NB4 (cell line): ENCODE results near the gene KATNAL2.

Experiments used
- DNase-seq: peaks from one replicate; pipeline ENCODE4 v3.0.0; 2010; ENCODE audit warnings: low read depth
- H3K4me3 ChIP-seq: one replicate; pipeline ENCODE4 v1.5.1; 2011; ENCODE audit warnings: mild to moderate bottlenecking, low read depth, low read length, moderate library complexity
- MYC ChIP-seq: IDR thresholded peaks from 2 replicates; pipeline ENCODE4 v1.6.1; 2011; ENCODE audit warnings: low read depth, low read length
- POLR2A ChIP-seq: IDR thresholded peaks from 2 replicates; pipeline ENCODE4 v1.6.1; 2011; ENCODE audit warnings: mild to moderate bottlenecking; ENCODE audit not compliant: insufficient read length; ENCODE audit errors: extremely low read depth
- TF ChIP-seq, protein P1 (sequence below): IDR thresholded peaks from 2 replicates; pipeline ENCODE4 v1.6.1; 2011; ENCODE audit warnings: low read depth, low read length
- TF ChIP-seq, protein P2 (sequence below): IDR thresholded peaks from one replicate; pipeline ENCODE4 v1.5.1; 2012; ENCODE audit warnings: low read depth, low read length

KATNAL2 gene, protein sequence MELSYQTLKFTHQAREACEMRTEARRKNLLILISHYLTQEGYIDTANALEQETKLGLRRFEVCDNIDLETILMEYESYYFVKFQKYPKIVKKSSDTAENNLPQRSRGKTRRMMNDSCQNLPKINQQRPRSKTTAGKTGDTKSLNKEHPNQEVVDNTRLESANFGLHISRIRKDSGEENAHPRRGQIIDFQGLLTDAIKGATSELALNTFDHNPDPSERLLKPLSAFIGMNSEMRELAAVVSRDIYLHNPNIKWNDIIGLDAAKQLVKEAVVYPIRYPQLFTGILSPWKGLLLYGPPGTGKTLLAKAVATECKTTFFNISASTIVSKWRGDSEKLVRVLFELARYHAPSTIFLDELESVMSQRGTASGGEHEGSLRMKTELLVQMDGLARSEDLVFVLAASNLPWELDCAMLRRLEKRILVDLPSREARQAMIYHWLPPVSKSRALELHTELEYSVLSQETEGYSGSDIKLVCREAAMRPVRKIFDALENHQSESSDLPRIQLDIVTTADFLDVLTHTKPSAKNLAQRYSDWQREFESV

DNA sequence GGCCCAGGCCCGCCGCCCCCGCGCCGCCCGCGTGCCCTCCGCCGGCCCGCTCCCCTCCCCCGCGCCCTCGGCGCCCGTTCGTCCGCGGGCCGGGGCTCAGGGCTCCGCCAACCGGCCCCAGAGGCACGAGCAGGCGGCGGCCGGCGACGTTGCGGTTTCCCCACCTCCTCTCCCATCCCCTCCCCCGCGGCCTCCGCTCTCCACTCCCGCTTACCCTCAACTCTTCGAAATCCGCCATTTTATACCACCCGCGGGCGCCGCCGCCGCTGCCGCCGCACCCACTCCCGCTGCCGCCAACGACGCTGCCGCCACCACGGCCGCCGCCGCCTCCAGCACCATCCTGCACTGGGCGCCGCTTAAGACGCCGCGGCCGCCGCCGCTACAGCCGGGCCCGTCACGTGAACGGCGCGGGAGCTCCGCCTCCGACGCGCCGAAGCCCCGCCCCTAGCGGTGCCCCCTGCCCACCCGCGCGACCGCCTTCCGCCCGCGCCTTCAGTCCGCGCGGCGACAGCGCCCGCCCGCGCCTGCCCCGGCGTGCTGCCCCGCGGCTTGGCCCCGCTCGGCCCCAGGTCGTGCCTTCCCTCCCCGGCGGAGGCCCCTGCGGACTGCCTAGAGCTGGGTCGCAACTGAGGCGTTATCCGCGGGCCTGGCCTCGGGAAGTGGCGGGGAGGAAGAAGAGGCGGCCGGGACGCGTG lies at the start of gene KATNAL2, which contains the start of gene PIAS2:
Gene KATNAL2 (plus strand): TSS at position 495 of the 695 bp plus-strand sequence. CDS start 29,271 bp downstream, outside the sequence.
Gene PIAS2 (minus strand): TSS at position 400 of the 695 bp plus-strand sequence. CDS start 162 bp downstream, at position 238.
- TF ChIP-seq, protein P1, sequence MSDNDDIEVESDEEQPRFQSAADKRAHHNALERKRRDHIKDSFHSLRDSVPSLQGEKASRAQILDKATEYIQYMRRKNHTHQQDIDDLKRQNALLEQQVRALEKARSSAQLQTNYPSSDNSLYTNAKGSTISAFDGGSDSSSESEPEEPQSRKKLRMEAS: 0 out of 2 replicates have a peak, but pooled peaks have one; percentile 17
- TF ChIP-seq POLR2A: peak; percentile 88
- TF ChIP-seq, protein P2, sequence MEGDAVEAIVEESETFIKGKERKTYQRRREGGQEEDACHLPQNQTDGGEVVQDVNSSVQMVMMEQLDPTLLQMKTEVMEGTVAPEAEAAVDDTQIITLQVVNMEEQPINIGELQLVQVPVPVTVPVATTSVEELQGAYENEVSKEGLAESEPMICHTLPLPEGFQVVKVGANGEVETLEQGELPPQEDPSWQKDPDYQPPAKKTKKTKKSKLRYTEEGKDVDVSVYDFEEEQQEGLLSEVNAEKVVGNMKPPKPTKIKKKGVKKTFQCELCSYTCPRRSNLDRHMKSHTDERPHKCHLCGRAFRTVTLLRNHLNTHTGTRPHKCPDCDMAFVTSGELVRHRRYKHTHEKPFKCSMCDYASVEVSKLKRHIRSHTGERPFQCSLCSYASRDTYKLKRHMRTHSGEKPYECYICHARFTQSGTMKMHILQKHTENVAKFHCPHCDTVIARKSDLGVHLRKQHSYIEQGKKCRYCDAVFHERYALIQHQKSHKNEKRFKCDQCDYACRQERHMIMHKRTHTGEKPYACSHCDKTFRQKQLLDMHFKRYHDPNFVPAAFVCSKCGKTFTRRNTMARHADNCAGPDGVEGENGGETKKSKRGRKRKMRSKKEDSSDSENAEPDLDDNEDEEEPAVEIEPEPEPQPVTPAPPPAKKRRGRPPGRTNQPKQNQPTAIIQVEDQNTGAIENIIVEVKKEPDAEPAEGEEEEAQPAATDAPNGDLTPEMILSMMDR: no peak
- 0 out of 2 replicates have a peak, but pooled peaks have one; percentile 3 for TF ChIP-seq MYC
- peak; percentile 87 for DNase-seq
- peak within 1 kb of the TSS; percentile 81 for H3K4me3 ChIP-seq

DNA sequence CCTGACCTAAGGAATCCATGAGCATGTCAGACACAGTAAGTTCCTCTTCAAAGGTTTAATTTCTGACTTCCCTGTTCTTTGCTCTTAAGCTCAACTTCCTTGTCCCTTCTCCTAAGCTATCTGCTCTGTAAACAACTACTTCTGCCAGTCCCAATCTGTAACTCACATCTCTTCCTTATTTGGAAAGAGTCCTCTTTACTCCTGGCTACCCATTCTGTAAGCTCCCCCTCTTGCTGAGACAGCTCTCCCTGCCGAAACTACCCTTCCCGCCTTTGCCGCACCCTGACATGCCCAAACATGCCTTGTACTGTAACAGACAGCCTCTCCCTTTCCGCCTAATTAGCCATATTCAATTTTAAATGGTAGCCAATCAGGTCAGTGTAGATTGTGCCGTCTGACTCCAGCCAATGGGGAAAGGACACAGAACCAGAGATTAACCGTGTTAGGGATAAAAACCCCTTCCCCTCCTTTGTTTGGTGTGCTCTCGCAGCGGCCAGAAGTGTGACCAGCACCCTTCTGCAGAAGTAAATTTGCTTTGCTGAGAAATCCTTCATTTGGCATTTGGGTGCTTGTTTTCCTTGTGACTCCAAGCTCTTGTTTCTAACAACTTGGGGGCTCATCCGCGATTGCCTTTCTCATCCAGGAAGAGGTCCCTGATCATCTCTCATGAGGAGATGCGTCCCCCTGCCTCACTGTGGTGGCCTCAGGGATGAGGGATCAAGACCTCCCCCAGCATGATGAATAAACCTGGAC lies 49.1 kb upstream of the KATNAL2 start:
- H3K4me3 ChIP-seq: no peak overlapping the region
- no peak for DNase-seq
- TF ChIP-seq, protein P2: no peak
- TF ChIP-seq, protein P1: no peak
- TF ChIP-seq POLR2A: no peak
- no peak for TF ChIP-seq MYC

DNA sequence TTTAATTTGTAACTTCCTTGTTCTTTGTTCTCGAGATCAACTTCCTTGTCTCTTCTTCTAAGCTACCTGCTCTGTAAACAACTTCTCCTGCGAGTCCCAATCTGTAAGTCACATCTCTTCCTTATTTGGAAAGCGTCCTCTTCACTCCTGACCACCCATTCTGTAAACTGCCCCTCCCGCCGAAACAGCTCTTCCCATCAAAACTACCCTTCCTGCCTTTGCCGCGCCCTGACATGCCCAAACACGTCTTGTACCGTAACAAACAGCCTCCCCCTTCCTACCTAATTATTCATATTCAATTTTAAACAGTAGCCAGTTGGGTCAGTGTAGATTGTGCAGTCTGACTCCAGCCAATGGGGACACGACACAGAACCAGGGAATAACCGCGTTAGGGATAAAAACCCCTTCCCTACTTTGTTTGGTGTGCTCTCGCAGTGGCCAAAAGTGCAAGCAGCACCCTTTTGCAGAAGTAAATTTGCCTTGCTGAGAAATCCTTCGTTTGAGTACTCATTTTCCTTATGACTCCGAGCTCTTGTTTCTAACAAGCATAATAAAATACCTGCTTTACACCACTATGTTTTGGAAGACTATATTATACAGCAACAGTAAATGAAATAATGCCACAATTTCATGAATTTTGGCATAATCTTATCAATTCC lies 39.9 kb upstream of the KATNAL2 start:
- TF ChIP-seq, protein P1: no peak
- TF ChIP-seq POLR2A (no peak), MYC (no peak)
- TF ChIP-seq, protein P2: no peak
- DNase-seq: no peak
- H3K4me3 ChIP-seq: no peak overlapping the region

DNA sequence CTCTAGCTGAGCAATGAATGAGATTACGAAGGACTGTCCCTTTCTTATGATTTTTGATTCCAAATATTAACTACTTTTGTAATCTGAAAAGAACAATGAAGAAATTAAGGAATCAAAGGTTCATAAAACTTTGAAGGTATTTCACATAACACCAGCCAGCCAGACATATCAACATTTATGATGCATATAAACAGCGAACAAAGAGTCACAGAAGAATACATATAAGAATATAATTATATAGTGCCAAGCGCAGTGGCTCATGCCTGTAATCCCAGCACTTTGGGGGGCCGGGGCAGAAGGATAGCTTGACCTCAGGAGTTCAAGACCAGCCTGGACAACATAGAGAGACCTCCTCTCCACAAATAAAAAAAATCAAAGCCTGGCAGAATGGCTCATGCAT lies 34.2 kb upstream of the KATNAL2 start:
- no peak overlapping the region for H3K4me3 ChIP-seq
- no peak for DNase-seq
- TF ChIP-seq POLR2A (no peak), MYC (no peak)
- TF ChIP-seq, protein P1: no peak
- TF ChIP-seq, protein P2: no peak

DNA sequence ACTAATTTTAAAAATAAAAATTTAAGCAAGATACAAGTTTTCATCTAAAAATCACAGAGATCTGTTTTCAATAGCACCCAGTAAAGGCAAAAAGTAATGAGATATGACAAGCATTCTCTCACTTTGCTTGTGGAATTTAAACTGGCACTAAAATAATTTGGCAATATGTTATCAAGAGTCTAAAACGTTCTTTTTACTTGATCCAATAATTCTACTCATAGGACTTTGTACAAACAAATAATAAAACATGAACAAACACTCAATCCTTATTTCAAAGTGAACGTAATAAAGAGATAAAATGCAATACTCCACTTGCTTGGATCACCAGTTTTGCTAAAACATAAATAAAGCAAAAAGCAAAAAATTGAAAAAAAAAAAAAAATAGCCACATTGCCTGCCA lies 30.5 kb upstream of the KATNAL2 start:
- no peak for DNase-seq
- TF ChIP-seq, protein P2: no peak
- TF ChIP-seq POLR2A (no peak), MYC (no peak)
- TF ChIP-seq, protein P1: no peak
- H3K4me3 ChIP-seq: no peak overlapping the region
